HepG2 (cell line): ENCODE results near the gene NEURL1. TPM values are rescaled to one million over a fixed set of nuclear protein-coding genes. Genes with fewer than 3 reads are reported as not detected.

Experiments used
- ATAC-seq: fragments of 200-7000 bp; cut with Tn5 transposase; 3 replicates; pipeline ENCODE4 v1.9.1; 2020; ENCODE audit warnings: mild to moderate bottlenecking, moderate library complexity
- BruUV-seq: library from RNA; stranded (reverse); fragments of 400-500 nt; replicated peaks from 2 replicates; lab custom pipeline; 2021; lab: Mats Ljungman, UMichigan
- CTCF ChIA-PET: fragments of 300-600 bp; formaldehyde crosslinking; extraction: SDS; loops from one replicate; lab custom pipeline; 2021; ENCODE audit warnings: low total read pairs, inconsistent platforms, low intra/inter-chr PET ratio; lab: Yijun Ruan, JAX
- POLR2A ChIA-PET: fragments of 350-600 bp; sonication (Branson Sonifier 250); formaldehyde crosslinking; loops from one replicate; lab custom pipeline; 2020; ENCODE audit warnings: antibody characterized with exemption, inconsistent platforms; lab: Yijun Ruan, JAX
- DNase-seq: peaks from one replicate; pipeline ENCODE4 v3.0.0-alpha.2; 2015; ENCODE audit warnings: low spot score
- FAIRE-seq: peaks from 3 replicates; lab custom pipeline; 2011; peaks lifted over from hg19 to GRCh38; lab: Jason Lieb, UNC
- H2AFZ ChIP-seq: one replicate; pipeline ENCODE4 v1.6.1; 2011; ENCODE audit warnings: low read length, inconsistent platforms
- H3K27ac ChIP-seq: fragments of 300-600 bp; 3 replicates; pipeline ENCODE4 v1.8.0; 2011; ENCODE audit warnings: mixed run types, mild to moderate bottlenecking, mixed read lengths, low read length, inconsistent platforms; ENCODE audit not compliant: insufficient read depth; ENCODE audit errors: extremely low read length
- H3K27me3 ChIP-seq, 2 experiments: fragments of 200-600 bp in 1 of 2; 2 replicates in 1 of 2; 3 replicates in 1 of 2; pipeline versions ENCODE4 v1.6.0 to v1.8.0; 2011; ENCODE audit warnings: low read length in 2 of 2, mild to moderate bottlenecking in 2 of 2, moderate library complexity in 2 of 2, inconsistent platforms in 1 of 2; ENCODE audit not compliant: insufficient read depth in 2 of 2, control insufficient read depth in 1 of 2
- H3K36me3 ChIP-seq, 2 experiments: fragments of 200-600 bp in 1 of 2; replicated peaks in 1 of 2; 2 replicates in 1 of 2; 3 replicates in 1 of 2; pipeline versions ENCODE4 v1.5.1 to v1.8.0; 2011; ENCODE audit warnings: low read length in 2 of 2, inconsistent platforms in 1 of 2; ENCODE audit not compliant: insufficient read depth in 2 of 2, control insufficient read depth in 1 of 2
- H3K4me1 ChIP-seq: 2 replicates; pipeline ENCODE4 v1.5.1; 2012; ENCODE audit warnings: low read length, inconsistent platforms; ENCODE audit not compliant: insufficient read depth
- H3K4me2 ChIP-seq: 2 replicates; pipeline ENCODE4 v1.6.0; 2011; ENCODE audit warnings: low read depth, low read length, inconsistent platforms
- H3K4me3 ChIP-seq, 3 experiments: fragments of 200-600 bp in 1 of 3; sonication (generic), shearing (Covaris generic) in 1 of 3; replicated peaks in 1 of 3; 2 replicates each; pipeline ENCODE4 v1.5.1; 2011 to 2016; ENCODE audit warnings: low read length in 3 of 3, inconsistent platforms in 2 of 3, low read depth in 2 of 3, mild to moderate bottlenecking in 2 of 3, control low read depth in 1 of 3, mixed read lengths in 1 of 3; ENCODE audit not compliant: insufficient read depth in 1 of 3
- H3K79me2 ChIP-seq: one replicate; pipeline ENCODE4 v1.6.1; 2011; ENCODE audit warnings: low read length, inconsistent platforms; ENCODE audit not compliant: insufficient read depth
- H3K9ac ChIP-seq: 2 replicates; pipeline ENCODE4 v1.6.0; 2011; ENCODE audit warnings: mild to moderate bottlenecking, low read depth, low read length, inconsistent platforms; ENCODE audit not compliant: insufficient read depth
- H3K9me3 ChIP-seq: 2 replicates; pipeline ENCODE4 v1.5.1; 2012; ENCODE audit warnings: mild to moderate bottlenecking, low read length
- H4K20me1 ChIP-seq: 2 replicates; pipeline ENCODE4 v1.6.0; 2011; ENCODE audit warnings: inconsistent platforms, mild to moderate bottlenecking, low read length, moderate library complexity; ENCODE audit not compliant: insufficient read depth
- DR1 ChIP-seq: sonication (generic); formaldehyde crosslinking; IDR thresholded peaks from 2 replicates; pipeline ENCODE4 v1.8.0; 2021; ENCODE audit warnings: mild to moderate bottlenecking, missing genetic modification reagents, inconsistent platforms
- EZH2 ChIP-seq: conservative IDR thresholded peaks from 2 replicates; pipeline ENCODE4 v1.6.1; 2012; ENCODE audit warnings: mild to moderate bottlenecking, low read depth, low read length, moderate library complexity
- GLI4 ChIP-seq: sonication (generic); formaldehyde crosslinking; IDR thresholded peaks from 2 replicates; pipeline ENCODE4 v1.5.1; 2020; ENCODE audit warnings: missing genetic modification reagents, mild to moderate bottlenecking, moderate library complexity, borderline replicate concordance
- NKX3-1 ChIP-seq: sonication (generic); formaldehyde crosslinking; IDR thresholded peaks from 2 replicates; pipeline ENCODE4 v1.5.0; 2020; ENCODE audit warnings: missing genetic modification reagents
- STAG1 ChIP-seq: sonication (generic); formaldehyde crosslinking; IDR thresholded peaks from 2 replicates; pipeline ENCODE4 v1.4.0; 2020; ENCODE audit warnings: missing genetic modification reagents
- ZBTB1 ChIP-seq: sonication (generic); formaldehyde crosslinking; IDR thresholded peaks from 2 replicates; pipeline ENCODE4 v1.4.0; 2020; ENCODE audit warnings: missing genetic modification reagents, borderline replicate concordance
- ZBTB38 ChIP-seq: sonication (generic); formaldehyde crosslinking; IDR thresholded peaks from 2 replicates; pipeline ENCODE4 v1.5.1; 2020; ENCODE audit warnings: mild to moderate bottlenecking, missing genetic modification reagents
- ZKSCAN1 ChIP-seq: fragments of 150-350 bp; IDR thresholded peaks from 2 replicates; pipeline ENCODE4 v1.6.1; 2014; ENCODE audit warnings: low read length
- ZNF274 ChIP-seq: sonication (generic); formaldehyde crosslinking; IDR thresholded peaks from 2 replicates; pipeline ENCODE4 v1.5.1; 2020; ENCODE audit warnings: mild to moderate bottlenecking, missing genetic modification reagents
- ZNF484 ChIP-seq: sonication (generic); formaldehyde crosslinking; IDR thresholded peaks from 2 replicates; pipeline ENCODE4 v1.5.1; 2020; ENCODE audit warnings: mild to moderate bottlenecking, low read depth, missing genetic modification reagents, borderline replicate concordance
- ZNF557 ChIP-seq: sonication (generic); formaldehyde crosslinking; IDR thresholded peaks from 2 replicates; pipeline ENCODE4 v1.4.0; 2020; ENCODE audit warnings: missing genetic modification reagents
- WGBS: methylation state at CpG from one replicate; pipeline ENCODE4 v1.1.6; 2017; ENCODE audit warnings: low lambda C conversion rate; 5-methylcytosine and 5-hydroxymethylcytosine counted together
- in situ Hi-C: cut with HindIII; loops from 2 replicates; pipeline ENCODE4 v1.10.0; 2017; ENCODE audit warnings: low pct_unique_long_range_greater_than_20kb; ENCODE audit not compliant: extremely low pct_ligation_motif_present
- intact Hi-C: fragments of 100-400 bp; cut with micrococcal nuclease; formaldehyde crosslinking; loops from one replicate; pipeline ENCODE4 v1.10.0; 2022; ENCODE audit not compliant: unreplicated experiment
- polyA plus RNA-seq, 8 experiments: library from polyadenylated mRNA; depleted of rRNA in 3 of 8; stranded (reverse) in 7 of 8; unstranded in 1 of 8; fragments of >200 nt; fragmentation: Illumina TruSeq in 4 of 8; extraction: Trizol in 4 of 8; gene quantifications; 2 replicates each; pipeline versions ENCODE4 v1.2.1 to v1.2.3, GENCODE V29; 2011 to 2016; ENCODE audit warnings: low read depth in 4 of 8, missing spikeins in 1 of 8, mixed read lengths in 1 of 8; ENCODE audit not compliant: insufficient read depth in 1 of 8
- total RNA-seq, 5 experiments: library from RNA; depleted of rRNA; stranded (reverse); fragments of >200 nt; fragmentation: Illumina TruSeq; extraction: Trizol; gene quantifications; 2 replicates each; pipeline ENCODE4 v1.2.3, GENCODE V29; 2016; ENCODE audit warnings: low read depth in 1 of 5
- TF ChIP-seq, protein P1 (sequence below), 2 experiments: fragments of 450-650 bp in 1 of 2; sonication (generic) in 1 of 2; formaldehyde crosslinking; IDR thresholded peaks; 2 replicates each; pipeline versions ENCODE4 v1.5.0 to v1.8.0; 2020 to 2022; ENCODE audit warnings: mild to moderate bottlenecking in 1 of 2, missing genetic modification reagents in 1 of 2
- TF ChIP-seq, protein P2 (sequence below): fragments of 450-650 bp; IDR thresholded peaks from 2 replicates; pipeline ENCODE4 v1.6.1; 2016

The NEURL1 gene
- total and polyA plus RNA-seq, 2 of the 13 experiments (the other 11 are each of a cell fraction or from before 2014, with no cell fraction given), result not detected

DNA sequence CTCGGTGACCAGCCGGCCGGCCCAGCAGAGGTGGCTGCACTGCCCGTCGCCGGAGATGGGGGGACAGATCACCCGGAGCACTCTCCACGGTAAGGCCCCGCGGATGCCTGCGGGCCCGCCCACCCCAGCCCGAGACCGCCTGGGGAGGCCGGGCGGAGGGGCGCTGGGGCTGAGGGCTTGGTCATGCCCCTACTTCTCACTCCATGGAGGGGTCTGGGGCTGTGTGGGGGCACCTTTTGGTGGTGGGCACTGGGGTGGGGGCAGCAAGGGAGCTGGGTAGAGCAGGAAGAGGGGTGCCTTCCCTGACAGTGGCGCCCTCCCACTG, 61.8 kb downstream of the NEURL1 start:
- H3K27ac ChIP-seq, result no peak overlapping the region

DNA sequence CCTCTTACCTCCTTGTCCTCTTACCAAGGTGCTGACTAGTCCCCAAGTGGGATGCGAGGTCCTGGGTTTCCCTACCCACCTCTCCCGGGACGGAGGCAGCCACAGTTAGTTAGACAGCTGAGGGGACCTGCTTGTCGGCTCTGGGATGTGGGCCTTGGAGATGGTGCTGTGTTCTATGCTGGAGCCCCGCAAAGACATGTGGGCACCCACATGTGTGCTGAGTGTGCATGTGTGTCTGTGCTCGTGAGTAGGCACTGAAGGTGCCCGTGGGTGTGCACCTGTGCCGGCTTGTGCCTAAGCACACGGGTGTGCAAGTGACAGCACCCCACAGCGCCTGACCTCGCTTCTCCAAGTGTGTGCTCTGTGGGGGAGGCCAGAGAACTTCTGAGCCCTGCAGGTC, 62.2 kb downstream of the NEURL1 start:
- no TSS peak for BruUV-seq

More for the DNA sequence above, 61.8 kb downstream of the NEURL1 start:
- ChIA-PET POLR2A (no interaction called here), CTCF (no interaction called here)
- no TSS peak for BruUV-seq
- Histone ChIP-seq H3K27me3 (peaks cover 16 to 80% of the 10 kb centered on the region in 2 experiments), H3K9me3 (no peaks in the 10 kb centered on the region), H3K36me3 (no peaks in the 10 kb centered on the region), H3K4me1 (peaks cover 13% of the 10 kb centered on the region), H3K9ac (no peak overlapping the region), H2AFZ (no peak overlapping the region), H4K20me1 (no peaks in the 10 kb centered on the region), H3K79me2 (no peaks in the 10 kb centered on the region), H3K4me2 (peak overlapping the region; percentile 57), H3K4me3 (peak overlapping the region; percentile 16 to 48 (median 16); a peak in 2 of 6 replicates)
- ATAC-seq (peak; percentile 22), DNase-seq (no peak), FAIRE-seq (no peak)
- no peak for TF ChIP-seq DR1 (CRISPR knock-in tag)
- no peak for TF ChIP-seq ZKSCAN1
- no peak for TF ChIP-seq GLI4 (CRISPR knock-in tag)
- TF ChIP-seq ZNF274 (CRISPR knock-in tag), result no peak
- TF ChIP-seq ZBTB38 (CRISPR knock-in tag), result no peak
- TF ChIP-seq ZNF557, result no peak
- WGBS, result no CpG with 5 or more reads among the region's 18 CpGs
- intact Hi-C loops (no loop called here), in situ Hi-C loops (no loop called here)

More for the DNA sequence above, 62.2 kb downstream of the NEURL1 start:
- intact Hi-C loops, result no loop called here
- H3K4me1 ChIP-seq, result peaks cover 13% of the 10 kb centered on the region
- H3K27ac ChIP-seq, result no peak overlapping the region
- no peak overlapping the region for H2AFZ ChIP-seq
- H3K79me2 ChIP-seq, result no peaks in the 10 kb centered on the region
- H3K9ac ChIP-seq, result no peak overlapping the region
- CTCF ChIA-PET, result no interaction called here
- POLR2A ChIA-PET, result no interaction called here
- peak overlapping the region; percentile 57 for H3K4me2 ChIP-seq
- no peaks in the 10 kb centered on the region for H3K36me3 ChIP-seq
- no peak for DNase-seq
- no peak for ATAC-seq
- in situ Hi-C loops, result no loop called here
- peaks cover 16 to 80% of the 10 kb centered on the region in 2 experiments for H3K27me3 ChIP-seq
- no peaks in the 10 kb centered on the region for H4K20me1 ChIP-seq
- WGBS, result no CpG with 5 or more reads among the region's 11 CpGs
- H3K4me3 ChIP-seq, result peak overlapping the region in 1 of 3 experiments; percentile 48; a peak in 1 of 6 replicates
- TF ChIP-seq, protein P1, sequence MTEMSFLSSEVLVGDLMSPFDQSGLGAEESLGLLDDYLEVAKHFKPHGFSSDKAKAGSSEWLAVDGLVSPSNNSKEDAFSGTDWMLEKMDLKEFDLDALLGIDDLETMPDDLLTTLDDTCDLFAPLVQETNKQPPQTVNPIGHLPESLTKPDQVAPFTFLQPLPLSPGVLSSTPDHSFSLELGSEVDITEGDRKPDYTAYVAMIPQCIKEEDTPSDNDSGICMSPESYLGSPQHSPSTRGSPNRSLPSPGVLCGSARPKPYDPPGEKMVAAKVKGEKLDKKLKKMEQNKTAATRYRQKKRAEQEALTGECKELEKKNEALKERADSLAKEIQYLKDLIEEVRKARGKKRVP (CRISPR knock-in tag; IDR thresholded peaks at IDR 0.05), result no peak
- TF ChIP-seq, protein P2, sequence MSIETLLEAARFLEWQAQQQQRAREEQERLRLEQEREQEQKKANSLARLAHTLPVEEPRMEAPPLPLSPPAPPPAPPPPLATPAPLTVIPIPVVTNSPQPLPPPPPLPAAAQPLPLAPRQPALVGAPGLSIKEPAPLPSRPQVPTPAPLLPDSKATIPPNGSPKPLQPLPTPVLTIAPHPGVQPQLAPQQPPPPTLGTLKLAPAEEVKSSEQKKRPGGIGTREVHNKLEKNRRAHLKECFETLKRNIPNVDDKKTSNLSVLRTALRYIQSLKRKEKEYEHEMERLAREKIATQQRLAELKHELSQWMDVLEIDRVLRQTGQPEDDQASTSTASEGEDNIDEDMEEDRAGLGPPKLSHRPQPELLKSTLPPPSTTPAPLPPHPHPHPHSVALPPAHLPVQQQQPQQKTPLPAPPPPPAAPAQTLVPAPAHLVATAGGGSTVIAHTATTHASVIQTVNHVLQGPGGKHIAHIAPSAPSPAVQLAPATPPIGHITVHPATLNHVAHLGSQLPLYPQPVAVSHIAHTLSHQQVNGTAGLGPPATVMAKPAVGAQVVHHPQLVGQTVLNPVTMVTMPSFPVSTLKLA, result peak; percentile 39; the same call in 1 of the 2 replicates
- no peak for TF ChIP-seq ZBTB1 (CRISPR knock-in tag)
- TF ChIP-seq NKX3-1 (CRISPR knock-in tag), result no peak
- 0 out of 2 replicates have a peak, but pooled peaks have one; percentile 44 for TF ChIP-seq EZH2
- TF ChIP-seq ZNF484 (CRISPR knock-in tag), result no peak
- no peak for TF ChIP-seq STAG1 (CRISPR knock-in tag)
- no peaks in the 10 kb centered on the region for H3K9me3 ChIP-seq
- FAIRE-seq, result no peak
